ENCODE measurements around the gene HTT. TPM values are rescaled to one million over a fixed set of nuclear protein-coding genes. Genes with fewer than 3 reads are reported as not detected.

HTT gene
- total RNA-seq, 1 donor from 2014 or later = 73.6 TPM

DNA sequence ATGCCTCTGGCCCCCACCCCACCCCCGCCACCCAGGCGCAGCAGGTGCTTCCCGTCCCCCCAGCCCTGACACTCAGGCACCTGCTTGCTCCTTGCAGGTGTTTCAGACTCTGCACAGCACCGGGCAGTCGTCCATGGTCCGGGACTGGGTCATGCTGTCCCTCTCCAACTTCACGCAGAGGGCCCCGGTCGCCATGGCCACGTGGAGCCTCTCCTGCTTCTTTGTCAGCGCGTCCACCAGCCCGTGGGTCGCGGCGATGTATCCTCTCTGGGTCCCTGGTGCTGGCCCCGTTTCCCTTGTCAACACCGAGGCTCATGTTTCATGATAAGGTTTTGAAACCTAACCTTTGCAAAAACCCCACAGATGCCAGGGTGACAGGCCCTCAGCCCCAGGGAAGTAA, 164.2 kb downstream of the HTT start:
- DNase-seq (ENCODE audit: low spot score in 2 of 2, unreplicated experiment in 2 of 2) = no peak
- peaks cover 22% of the 10 kb centered on the region for H3K36me3 Mint-ChIP-seq
- no peak overlapping the region for H3K27ac Mint-ChIP-seq
- no peak overlapping the region for H3K4me3 Mint-ChIP-seq
- H3K9me3 Mint-ChIP-seq = no peaks in the 10 kb centered on the region
- H3K4me1 Mint-ChIP-seq = peaks cover 2% of the 10 kb centered on the region
- TF ChIP-seq, protein P1, sequence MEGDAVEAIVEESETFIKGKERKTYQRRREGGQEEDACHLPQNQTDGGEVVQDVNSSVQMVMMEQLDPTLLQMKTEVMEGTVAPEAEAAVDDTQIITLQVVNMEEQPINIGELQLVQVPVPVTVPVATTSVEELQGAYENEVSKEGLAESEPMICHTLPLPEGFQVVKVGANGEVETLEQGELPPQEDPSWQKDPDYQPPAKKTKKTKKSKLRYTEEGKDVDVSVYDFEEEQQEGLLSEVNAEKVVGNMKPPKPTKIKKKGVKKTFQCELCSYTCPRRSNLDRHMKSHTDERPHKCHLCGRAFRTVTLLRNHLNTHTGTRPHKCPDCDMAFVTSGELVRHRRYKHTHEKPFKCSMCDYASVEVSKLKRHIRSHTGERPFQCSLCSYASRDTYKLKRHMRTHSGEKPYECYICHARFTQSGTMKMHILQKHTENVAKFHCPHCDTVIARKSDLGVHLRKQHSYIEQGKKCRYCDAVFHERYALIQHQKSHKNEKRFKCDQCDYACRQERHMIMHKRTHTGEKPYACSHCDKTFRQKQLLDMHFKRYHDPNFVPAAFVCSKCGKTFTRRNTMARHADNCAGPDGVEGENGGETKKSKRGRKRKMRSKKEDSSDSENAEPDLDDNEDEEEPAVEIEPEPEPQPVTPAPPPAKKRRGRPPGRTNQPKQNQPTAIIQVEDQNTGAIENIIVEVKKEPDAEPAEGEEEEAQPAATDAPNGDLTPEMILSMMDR (IDR thresholded peaks at IDR 0.05; ENCODE audit: unreplicated experiment) = no peak
- H3K27me3 Mint-ChIP-seq (ENCODE audit: low read depth) = no peaks in the 10 kb centered on the region

GRCh38 chr4:3239303-3239702, 164.8 kb downstream of the HTT start:
- peaks cover 2% of the 10 kb centered on the region for H3K4me1 Mint-ChIP-seq

GRCh38 chr4:3239998-3240920, 165.8 kb downstream of the HTT start:
- no peak for DNase-seq (ENCODE audit: low spot score in 2 of 2, unreplicated experiment in 2 of 2)
- TF ChIP-seq, protein P1 (IDR thresholded peaks at IDR 0.05; ENCODE audit: unreplicated experiment) = no peak
- H3K36me3 Mint-ChIP-seq = peaks cover 13% of the 10 kb centered on the region
- peaks cover 2% of the 10 kb centered on the region for H3K4me1 Mint-ChIP-seq
- no peaks in the 10 kb centered on the region for H3K9me3 Mint-ChIP-seq
- no peaks in the 10 kb centered on the region for H3K27me3 Mint-ChIP-seq (ENCODE audit: low read depth)
- H3K4me3 Mint-ChIP-seq = no peak overlapping the region
- H3K27ac Mint-ChIP-seq = no peak overlapping the region

More at GRCh38 chr4:3239303-3239702, 164.8 kb downstream of the HTT start:
- DNase-seq (ENCODE audit: low spot score in 2 of 2, unreplicated experiment in 2 of 2) = no peak
- Mint-ChIP-seq H3K27me3 (ENCODE audit: low read depth) (no peaks in the 10 kb centered on the region), H3K4me3 (no peak overlapping the region), H3K36me3 (peaks cover 19% of the 10 kb centered on the region), H3K9me3 (no peaks in the 10 kb centered on the region), H3K27ac (no peak overlapping the region)
- TF ChIP-seq, protein P1 (IDR thresholded peaks at IDR 0.05; ENCODE audit: unreplicated experiment) = no peak

DNA sequence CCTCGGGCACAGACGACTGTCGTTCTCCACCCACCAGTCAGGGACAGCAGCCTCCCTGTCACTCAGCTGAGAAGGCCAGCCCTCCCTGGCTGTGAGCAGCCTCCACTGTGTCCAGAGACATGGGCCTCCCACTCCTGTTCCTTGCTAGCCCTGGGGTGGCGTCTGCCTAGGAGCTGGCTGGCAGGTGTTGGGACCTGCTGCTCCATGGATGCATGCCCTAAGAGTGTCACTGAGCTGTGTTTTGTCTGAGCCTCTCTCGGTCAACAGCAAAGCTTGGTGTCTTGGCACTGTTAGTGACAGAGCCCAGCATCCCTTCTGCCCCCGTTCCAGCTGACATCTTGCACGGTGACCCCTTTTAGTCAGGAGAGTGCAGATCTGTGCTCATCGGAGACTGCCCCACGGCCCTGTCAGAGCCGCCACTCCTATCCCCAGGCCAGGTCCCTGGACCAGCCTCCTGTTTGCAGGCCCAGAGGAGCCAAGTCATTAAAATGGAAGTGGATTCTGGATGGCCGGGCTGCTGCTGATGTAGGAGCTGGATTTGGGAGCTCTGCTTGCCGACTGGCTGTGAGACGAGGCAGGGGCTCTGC, 166.5 kb downstream of the HTT start:
- TF ChIP-seq, protein P1 (IDR thresholded peaks at IDR 0.05; ENCODE audit: unreplicated experiment) = no peak
- H3K9me3 Mint-ChIP-seq = no peaks in the 10 kb centered on the region
- no peak overlapping the region for H3K27ac Mint-ChIP-seq
- H3K36me3 Mint-ChIP-seq = peaks cover 13% of the 10 kb centered on the region
- no peak overlapping the region for H3K4me3 Mint-ChIP-seq
- peaks cover 2% of the 10 kb centered on the region for H3K4me1 Mint-ChIP-seq
- DNase-seq (ENCODE audit: low spot score in 2 of 2, unreplicated experiment in 2 of 2) = no peak
- no peaks in the 10 kb centered on the region for H3K27me3 Mint-ChIP-seq (ENCODE audit: low read depth)

DNA sequence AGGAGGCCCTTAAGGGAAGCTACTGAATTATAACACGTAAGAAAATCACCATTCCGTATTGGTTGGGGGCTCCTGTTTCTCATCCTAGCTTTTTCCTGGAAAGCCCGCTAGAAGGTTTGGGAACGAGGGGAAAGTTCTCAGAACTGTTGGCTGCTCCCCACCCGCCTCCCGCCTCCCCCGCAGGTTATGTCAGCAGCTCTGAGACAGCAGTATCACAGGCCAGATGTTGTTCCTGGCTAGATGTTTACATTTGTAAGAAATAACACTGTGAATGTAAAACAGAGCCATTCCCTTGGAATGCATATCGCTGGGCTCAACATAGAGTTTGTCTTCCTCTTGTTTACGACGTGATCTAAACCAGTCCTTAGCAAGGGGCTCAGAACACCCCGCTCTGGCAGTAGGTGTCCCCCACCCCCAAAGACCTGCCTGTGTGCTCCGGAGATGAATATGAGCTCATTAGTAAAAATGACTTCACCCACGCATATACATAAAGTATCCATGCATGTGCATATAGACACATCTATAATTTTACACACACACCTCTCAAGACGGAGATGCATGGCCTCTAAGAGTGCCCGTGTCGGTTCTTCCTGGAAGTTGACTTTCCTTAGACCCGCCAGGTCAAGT, 167.5 kb downstream of the HTT start:
- no peak overlapping the region for H3K27ac Mint-ChIP-seq

More for the DNA sequence above, 167.5 kb downstream of the HTT start:
- H3K4me1 Mint-ChIP-seq = peaks cover 2% of the 10 kb centered on the region
- H3K27me3 Mint-ChIP-seq (ENCODE audit: low read depth) = no peaks in the 10 kb centered on the region
- TF ChIP-seq, protein P1 (IDR thresholded peaks at IDR 0.05; ENCODE audit: unreplicated experiment) = no peak
- DNase-seq (ENCODE audit: low spot score in 2 of 2, unreplicated experiment in 2 of 2) = no peak
- no peak overlapping the region for H3K4me3 Mint-ChIP-seq
- H3K36me3 Mint-ChIP-seq = peaks cover 13% of the 10 kb centered on the region
- H3K9me3 Mint-ChIP-seq = no peaks in the 10 kb centered on the region

Data from mesothelial cell of epicardium (in vitro differentiated cells).